Kidney epithelial cell (primary cell): ENCODE results near the gene PRLH. TPM values are rescaled to one million over a fixed set of nuclear protein-coding genes. Genes with fewer than 3 reads are reported as not detected.
A peak's percentile ranks its signal among the peaks of the same experiment; 100 is the strongest.

Experiments used
- DNase-seq: peaks from one replicate; pipeline ENCODE4 v3.0.0-alpha.2; 2010; ENCODE audit warnings: low read depth
- H3K27me3 ChIP-seq: 2 replicates; pipeline ENCODE4 v1.6.0; 2011; ENCODE audit warnings: low read length; ENCODE audit not compliant: control insufficient read depth, insufficient read depth
- H3K36me3 ChIP-seq: 2 replicates; pipeline ENCODE4 v1.5.1; 2011; ENCODE audit warnings: low read length; ENCODE audit not compliant: control insufficient read depth, insufficient read depth
- H3K4me3 ChIP-seq: 2 replicates; pipeline ENCODE4 v1.5.1; 2011; ENCODE audit warnings: low read depth, mild to moderate bottlenecking, control low read depth, low read length
- CTCF ChIP-seq: IDR thresholded peaks from 2 replicates; pipeline ENCODE4 v1.5.1; 2011; ENCODE audit warnings: mild to moderate bottlenecking, moderate library complexity, low read length, control low read depth, inconsistent platforms; ENCODE audit not compliant: insufficient read depth, poor library complexity, severe bottlenecking
- total RNA-seq: library from RNA; depleted of rRNA; stranded (reverse); fragments of >200 nt; gene quantifications from 2 replicates; pipeline ENCODE4 v1.2.3, GENCODE V29; 2015

Gene PRLH
- total RNA-seq, 1 donor from 2014 or later = not detected

GRCh38 chr2:237613679-237614078 is 47.3 kb downstream of the PRLH start:
- H3K27me3 ChIP-seq = no peaks in the 10 kb centered on the region
- no peak for TF ChIP-seq CTCF
- no peaks in the 10 kb centered on the region for H3K36me3 ChIP-seq
- DNase-seq = no peak
- no peak overlapping the region for H3K4me3 ChIP-seq

- no peaks in the 10 kb centered on the region for H3K27me3 ChIP-seq
- no peaks in the 10 kb centered on the region for H3K36me3 ChIP-seq
- peak; percentile 59 for TF ChIP-seq CTCF
- peak; percentile 76 for DNase-seq
- no peak overlapping the region for H3K4me3 ChIP-seq
Observed at GRCh38 chr2:237614151-237614720, 47.9 kb downstream of the PRLH start.

GRCh38 chr2:237615631-237616249 is 49.4 kb downstream of the PRLH start:
- Histone ChIP-seq H3K36me3 (no peaks in the 10 kb centered on the region), H3K27me3 (no peaks in the 10 kb centered on the region), H3K4me3 (no peak overlapping the region)
- TF ChIP-seq CTCF = no peak
- DNase-seq = no peak

GRCh38 chr2:237616373-237616733 is 50.0 kb downstream of the PRLH start:
- no peak for DNase-seq
- TF ChIP-seq CTCF = no peak
- Histone ChIP-seq H3K4me3 (no peak overlapping the region), H3K27me3 (no peaks in the 10 kb centered on the region), H3K36me3 (no peaks in the 10 kb centered on the region)

Other genes starting within 250 kb of the PRLH start
- 81.9 and 124 TPM in 2 replicates for gene COL6A3, start 152.4 kb upstream of the PRLH start, total RNA-seq
- 27.3 and 44.6 TPM in 2 replicates for gene MLPH, start 79.3 kb upstream of the PRLH start, total RNA-seq
- gene RAB17, start 24.2 kb downstream of the PRLH start, total RNA-seq = 10.7 and 12.1 TPM in 2 replicates
- 89.0 and 97.5 TPM in 2 replicates for gene LRRFIP1, start 61.0 kb downstream of the PRLH start, total RNA-seq
- 0.07 and 0.50 TPM in 2 replicates for gene RBM44, start 232.2 kb downstream of the PRLH start, total RNA-seq